GM21526 (cell line): Measurements from ENCODE around the gene ETF1.

Experiments used
- ATAC-seq: cut with Tn5 transposase; IDR thresholded peaks from one replicate; pipeline ENCODE4 v1.9.1; 2021; ENCODE audit warnings: moderate library complexity; ENCODE audit not compliant: unreplicated experiment, low FRiP score

Gene ETF1

DNA sequence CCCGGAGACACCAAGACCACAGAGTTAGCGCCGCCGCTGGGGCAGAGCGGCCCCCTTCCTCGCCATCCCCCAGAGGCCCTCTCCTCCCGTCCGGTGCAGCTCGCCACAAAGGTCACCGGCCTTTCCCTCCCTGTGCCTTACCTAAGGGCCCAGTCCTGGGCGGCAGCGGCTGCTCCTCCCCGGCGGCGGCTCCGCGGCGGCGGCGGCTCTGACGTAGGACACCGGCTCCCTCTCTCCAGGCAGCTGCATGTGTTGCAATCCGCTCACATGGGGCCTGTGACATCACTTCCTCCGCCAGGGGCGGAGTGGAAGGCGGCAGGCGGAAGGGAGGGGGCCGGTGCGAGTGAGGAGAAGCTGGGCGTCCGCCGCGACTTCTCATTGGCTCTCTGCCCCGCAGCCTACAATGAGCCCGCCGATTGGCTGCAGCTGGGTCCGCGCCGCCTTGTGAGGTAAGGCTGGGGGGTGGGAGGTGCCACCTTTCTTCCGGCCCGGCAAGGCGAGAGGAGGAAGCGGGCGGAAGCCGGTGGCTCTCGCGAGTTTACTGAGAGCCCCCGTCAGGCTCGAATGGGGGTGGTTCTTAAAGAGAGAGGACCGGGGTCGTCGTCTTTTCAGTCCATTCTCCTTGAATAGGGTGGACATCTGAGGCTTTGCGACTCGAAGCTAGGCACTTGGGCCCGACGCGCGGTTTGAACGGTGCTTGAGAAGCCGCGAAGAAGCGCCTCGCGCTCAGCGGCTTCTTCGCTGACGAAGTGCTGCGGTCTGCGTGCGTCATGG is at the start of gene ETF1:
TSS of gene ETF1 (minus strand) at position 281 of the 774 bp plus-strand sequence. CDS start 318 bp downstream, outside the sequence.
- ATAC-seq, result peak; percentile 88

DNA sequence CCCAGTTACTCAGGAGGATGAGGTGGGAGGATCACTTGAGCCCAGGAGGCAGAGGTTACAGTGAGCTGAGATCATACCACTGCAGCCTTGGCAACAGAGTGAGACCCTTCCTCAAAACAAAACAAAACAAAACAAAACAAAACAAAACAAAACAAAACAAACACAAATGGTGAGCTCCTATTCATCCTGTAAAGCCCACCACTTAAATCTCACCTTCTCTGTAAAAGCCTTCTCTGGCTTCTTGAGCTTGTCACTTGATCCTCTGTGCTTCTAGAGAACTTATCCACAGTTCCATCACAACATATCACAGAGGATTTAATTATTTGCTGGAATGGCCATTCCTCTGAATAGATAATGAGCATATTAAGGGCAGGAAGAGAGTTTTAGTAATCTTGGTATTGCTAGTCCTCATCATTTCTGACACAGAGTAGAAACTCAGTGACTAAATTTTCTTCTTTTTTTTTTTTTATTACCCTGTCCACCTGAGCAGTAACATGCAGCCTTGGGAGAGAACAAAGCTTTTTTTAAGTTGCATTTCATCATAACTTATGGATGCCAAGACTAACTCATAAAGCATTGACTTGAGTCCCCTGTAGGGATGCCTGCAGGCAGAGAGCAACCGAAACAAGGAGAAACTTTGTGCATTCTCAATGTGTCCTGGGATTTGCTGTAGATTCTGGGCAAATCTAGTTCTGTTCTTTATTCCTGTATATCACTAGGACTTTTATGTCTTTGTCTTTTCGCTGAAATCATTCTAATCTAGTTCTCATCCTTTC is 45.2 kb upstream of the ETF1 start:
- no peak for ATAC-seq

DNA sequence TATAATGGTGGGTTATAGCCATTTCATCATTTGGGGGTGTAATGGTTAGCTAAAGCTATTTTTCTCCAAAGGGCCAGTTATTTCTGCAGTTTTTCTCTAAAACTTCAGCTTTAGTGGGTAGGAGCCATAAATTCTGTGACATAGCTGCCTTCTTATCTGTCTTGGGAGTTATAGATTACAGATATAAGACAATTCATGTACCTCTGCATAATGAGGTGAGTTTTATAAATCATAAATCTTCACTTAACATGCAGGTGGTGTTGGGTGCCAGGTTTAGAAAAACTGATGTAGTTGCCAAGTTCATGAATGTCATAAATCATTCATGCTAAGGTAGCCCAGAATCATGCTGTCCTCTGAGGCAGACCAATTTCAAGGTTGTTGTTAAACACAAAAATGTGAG is 42.1 kb upstream of the ETF1 start:
- ATAC-seq, result no peak

DNA sequence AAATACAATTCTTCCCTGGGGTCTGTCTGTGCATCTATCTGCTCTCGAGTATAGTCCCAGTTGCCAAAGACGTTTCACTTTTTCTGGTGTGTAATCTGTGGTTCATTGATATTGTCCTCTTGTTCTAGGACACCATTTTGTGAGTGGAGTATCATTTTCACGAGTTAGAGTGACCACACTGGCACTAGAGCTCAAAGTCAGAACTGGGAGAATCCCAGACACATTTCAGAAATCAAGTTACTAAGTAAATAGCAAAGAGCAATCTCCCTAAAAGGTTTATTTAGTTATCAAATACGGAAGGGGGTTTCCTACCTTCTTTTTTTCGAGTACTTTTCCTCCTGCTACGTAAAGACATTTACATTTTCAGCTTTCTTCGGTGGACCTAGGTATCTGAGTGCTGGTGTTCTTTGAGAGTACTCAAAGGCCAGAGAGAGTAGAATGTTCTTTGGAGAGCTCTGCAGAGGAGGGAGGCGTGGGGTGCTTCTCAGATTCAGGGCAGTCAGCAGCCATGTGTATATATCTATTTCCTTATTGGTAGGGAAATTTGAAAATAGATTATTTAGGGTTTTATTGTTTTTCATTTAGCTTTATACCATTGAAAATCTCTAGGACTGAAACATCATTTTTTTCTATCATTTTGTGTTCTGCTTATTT is 41.1 kb upstream of the ETF1 start:
- no peak for ATAC-seq

DNA sequence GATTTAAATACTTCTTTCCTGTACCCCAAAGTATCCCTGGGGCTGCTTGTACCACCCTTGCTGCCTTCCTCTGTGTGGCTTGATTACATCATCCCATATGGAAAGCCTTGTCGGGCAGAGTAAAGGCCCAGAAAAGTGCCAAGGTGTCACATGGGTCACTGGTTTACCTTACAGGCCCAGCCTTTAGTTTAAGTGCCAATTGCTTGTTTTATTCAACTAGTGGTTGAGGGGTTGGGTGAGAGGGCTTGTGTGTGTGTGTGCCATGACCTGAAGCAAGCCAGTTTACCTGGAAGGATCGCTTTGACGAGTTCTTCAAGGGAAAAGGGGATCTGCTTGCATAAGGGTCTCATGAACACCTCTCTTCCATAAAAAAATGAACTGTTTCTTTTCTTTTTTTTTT is 39.9 kb upstream of the ETF1 start:
- ATAC-seq, result no peak

DNA sequence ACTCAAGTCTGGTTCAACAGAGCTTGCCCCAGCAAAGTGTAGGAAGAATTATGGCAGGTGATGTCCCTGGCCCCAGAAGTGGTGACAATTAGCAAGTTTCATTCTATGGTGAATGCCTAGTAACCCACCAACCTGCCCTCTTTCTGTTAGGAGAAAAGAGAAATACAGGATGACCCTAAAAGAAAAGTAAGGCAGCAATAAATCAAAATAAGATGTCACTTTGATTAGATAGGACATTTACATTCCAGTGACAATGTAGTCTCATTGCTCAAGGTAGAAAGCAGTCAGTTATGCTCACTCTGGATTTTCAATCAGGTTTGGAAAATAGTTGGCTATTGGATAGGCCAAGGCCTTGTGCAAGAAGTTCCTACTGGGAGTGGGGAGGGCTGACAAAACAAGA is 37.7 kb upstream of the ETF1 start:
- ATAC-seq, result no peak

DNA sequence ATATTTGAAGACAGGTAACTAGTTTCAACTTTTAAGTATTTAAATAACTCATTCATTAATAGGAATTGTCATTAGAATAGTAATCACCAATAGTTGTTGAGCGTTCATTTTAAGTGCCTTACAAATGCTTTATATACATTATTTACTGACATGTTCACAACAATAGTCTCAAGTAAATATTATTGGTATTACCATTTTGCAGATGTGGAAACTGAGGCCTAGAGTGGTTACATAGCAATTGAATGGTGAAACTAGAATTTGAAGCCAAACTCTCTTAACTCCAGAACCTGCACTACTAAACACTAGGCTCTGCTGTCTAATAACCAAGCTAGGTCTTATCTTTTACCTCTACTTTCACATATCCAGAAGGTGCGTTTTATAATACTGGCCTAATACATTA is 37.0 kb upstream of the ETF1 start:
- ATAC-seq, result no peak

DNA sequence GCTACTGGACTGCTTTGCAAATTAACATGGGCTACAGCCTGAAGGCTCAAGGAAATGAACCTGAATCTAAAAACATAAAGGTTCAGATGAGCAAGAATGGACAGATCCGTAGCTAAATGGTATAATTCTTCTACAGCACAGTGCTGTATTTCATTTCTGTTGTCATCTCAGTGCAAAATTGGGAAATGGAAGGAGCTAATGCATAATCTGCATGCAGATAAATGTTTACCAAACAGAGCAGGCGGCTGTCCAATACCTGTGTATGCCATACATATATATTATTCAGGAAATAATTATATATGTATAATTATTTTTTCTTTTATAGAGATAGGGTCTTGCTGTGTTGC is 36.5 kb upstream of the ETF1 start:
- no peak for ATAC-seq

DNA sequence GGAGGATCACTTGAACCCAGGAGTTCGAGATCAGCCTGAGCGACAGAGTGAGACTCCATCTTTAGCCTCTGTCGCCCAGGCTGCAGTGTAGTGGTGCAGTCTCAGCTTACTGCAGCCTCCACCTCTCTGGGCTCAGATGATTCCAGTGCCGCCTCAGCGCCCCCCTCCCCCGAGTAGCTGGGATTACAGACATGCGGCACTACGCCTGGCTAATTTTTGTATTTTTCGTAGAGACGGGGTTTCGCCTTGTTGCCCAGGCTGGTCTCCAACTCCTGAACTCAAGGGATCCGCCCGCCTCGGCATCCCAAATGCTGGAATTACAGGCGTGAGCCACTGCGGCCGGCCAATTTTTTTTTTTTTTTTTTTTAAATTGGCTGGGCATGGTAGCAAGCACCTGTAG is 34.4 kb upstream of the ETF1 start:
- no peak for ATAC-seq

DNA sequence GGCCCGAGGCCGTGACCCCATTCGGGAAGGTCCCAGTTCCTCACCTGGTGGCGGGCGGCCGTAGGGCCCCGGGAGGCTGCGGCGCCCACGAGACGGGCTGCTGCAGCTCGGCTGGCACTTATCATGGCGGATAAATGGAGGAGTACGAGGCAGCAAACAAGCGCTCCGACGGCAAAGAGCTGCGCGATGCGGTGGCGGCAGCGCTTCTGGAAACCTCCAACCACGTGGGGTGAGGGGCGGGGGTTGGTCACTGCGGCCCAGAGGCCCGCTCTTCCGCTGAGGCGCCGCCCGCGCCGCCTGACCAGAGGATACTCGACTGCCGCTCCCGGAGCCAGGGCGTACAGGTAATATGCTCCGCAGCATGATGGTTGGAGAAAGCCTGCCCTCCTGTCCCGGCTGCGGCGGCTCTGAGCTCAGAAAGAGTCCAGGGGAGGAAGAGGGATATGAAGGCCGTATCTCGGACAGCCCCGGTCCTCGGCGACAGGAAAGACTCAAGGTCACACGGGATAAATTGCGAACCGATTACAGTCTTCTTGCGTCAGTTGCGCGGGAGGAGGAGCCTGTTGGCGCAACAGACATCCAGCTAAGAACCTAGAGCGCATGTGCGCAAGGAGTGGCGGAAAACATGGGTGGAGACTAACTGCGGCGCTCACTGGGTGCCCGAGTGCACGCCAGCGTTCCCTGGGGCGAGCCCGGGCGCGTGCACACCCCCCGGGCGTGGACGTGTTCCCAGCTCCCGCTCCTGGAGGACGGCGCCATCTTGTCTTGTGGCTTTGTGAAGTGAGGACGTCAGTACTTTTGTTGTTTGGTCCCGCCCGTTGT is 32.4 kb upstream of the ETF1 start, which contains the start of gene HSPA9:
TSS of gene HSPA9 (minus strand) at position 208 of the 822 bp plus-strand sequence. CDS start at position 125, 83 bp downstream.
- peak; percentile 78 for ATAC-seq

DNA sequence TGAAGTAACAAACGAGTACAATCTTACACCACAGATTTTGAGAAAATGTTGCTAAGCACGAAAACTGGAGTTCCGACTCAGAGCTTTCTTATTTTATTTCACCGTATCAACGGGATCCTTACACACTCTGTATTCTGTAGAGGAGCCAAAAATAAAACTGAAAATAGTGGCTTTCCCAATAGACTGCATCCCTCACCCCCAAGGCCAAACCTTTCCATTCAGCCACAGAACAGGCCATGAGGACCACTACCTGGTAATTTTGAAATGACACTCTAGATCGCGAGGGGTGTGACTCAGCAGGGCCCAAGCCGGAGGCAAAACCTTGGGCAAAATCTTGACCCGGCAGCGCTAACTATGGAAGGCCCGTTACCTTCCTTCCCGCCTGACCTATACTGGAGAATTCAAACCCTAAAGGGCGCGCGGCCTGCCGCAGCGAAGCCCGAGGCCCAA is 31.7 kb upstream of the ETF1 start:
- peak; percentile 12 for ATAC-seq

DNA sequence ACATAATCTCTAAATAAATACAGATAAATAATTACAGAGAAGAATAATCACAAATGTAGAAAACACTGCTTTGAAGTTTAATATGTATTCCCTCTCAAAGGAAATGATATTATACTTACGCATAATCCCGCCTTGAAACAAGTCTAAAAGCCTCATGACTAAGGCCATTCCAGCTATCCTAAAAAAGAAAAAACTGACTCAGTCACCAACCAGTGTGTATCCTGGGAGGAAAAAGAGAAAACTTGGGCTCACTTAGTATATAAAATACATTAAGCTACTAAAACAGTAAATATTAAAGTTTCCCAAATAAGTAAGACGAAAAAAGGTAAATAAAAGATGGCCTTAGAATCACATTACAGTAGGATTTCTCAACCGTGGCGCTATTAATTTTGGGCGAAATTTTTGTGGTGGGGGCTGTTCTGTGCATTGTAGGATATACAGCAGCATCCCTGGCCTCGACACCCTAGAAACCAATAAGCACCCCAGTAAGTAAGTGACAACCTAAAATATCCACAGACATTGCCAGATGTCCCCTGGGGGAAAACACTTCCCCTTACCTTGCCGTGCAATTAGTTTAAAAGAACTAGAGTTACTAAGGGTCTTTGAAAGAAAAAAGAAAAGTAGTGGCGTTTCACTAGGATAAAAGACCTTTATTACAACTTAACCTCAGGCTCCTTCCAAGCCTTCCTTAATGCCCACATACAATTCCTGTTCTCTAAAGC is 31.1 kb upstream of the ETF1 start:
- ATAC-seq, result no peak

DNA sequence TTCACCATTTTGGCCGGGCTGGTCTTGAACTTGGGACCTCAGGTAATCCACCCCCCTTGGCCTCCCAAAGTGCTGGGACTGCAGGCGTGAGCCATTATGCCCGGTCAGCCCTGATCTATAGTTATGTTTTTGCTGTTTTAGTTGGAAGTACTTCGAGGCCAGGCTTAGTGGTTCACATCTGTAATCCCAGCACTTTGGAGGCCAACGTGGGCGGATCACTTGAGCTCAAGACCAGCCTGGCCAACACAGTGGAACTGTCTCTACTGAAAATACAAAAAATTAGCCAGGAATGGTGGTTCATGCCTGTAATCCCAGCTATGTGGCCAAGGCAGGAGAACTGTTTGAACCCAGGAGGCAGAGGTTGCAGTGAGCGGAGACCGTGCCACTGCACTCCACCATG is 30.2 kb upstream of the ETF1 start:
- no peak for ATAC-seq

DNA sequence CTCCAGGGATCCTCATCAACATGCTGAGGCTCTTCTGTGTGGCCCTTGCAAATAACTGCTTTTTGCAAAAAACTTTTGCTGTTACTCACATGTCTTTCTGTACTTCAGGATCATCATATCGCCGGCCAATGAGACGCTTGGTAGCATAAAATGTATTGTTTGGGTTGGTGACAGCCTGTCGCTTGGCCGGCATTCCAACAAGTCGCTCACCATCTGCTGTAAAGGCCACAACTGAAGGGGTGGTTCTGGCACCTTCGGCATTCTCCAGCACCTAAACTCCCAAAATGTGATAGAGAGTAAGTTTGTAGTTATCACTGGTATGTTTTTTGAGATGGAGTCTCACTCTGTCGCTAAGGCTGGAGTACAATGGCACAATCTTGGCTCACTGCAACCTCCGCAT is 27.8 kb upstream of the ETF1 start:
- ATAC-seq, result no peak

DNA sequence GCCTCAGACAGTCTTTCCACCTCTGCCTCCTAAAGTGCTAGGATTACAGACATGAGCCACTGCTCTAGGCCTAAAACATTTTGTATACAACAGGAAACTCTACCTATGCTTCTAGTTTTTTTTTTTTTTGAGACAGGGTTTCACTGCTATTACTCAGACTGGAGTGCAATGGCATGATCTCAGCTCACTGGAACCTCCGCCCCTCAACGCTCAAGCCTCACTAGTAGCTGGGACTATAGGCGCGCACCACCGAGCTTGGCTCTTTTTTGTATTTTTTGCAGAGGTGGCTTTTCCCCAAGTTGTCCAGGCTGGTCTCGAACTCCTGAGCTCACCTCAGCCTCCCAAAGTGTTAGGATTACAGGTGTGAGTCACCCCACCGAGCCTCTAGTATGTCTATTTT is 26.7 kb upstream of the ETF1 start:
- no peak for ATAC-seq

DNA sequence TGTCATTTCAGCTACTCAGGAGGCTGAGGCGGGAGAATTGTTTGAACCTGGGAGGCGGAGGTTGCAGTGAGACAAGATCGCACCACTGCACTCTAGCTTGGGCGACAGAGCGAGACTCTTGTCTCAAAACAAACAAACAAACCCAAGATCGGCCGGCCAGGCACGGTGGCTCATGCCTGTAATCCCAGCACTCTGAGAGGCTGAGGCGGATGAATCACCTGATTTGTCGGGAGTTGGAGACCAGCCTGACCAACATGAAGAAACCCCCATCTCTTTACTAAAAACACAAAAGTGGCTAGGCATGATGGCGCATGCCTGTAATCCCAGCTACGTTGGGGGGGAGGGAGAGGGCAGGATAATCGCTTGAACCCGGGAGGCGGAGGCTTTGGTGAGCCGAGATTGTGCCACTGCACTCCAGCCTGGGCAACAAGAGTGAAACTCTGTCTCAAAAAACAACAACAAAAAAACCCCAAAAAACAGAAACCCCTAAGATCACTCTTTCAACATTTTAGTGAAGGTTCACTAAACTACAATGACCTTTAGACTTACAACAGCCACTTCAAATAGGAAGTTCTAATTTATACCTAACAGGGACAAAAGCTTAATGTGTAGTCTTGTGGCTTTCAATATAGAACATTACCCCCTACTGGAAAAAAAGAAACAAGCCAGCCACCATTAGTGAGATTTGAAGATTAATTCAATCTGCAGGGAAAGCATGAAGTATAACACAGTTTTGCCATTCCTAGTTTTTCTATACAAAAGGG is 25.2 kb upstream of the ETF1 start:
- no peak for ATAC-seq

DNA sequence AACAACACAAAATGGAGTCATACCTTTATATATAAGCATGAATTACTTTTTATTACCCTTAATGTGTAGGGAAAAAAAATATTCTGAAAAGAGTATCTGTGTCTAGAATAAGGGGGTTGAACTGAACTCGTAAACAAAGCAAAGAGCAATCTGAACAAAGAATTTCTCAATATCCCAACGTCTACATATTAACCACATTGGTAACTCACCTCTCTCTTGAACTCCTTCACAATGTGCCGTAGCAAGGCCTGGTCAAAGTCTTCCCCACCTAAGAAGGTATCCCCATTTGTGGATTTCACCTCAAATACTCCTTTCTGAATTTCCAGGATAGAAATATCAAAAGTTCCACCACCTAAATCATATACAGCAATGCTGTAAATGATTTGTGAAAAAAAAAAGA is 23.8 kb upstream of the ETF1 start:
- ATAC-seq, result no peak

DNA sequence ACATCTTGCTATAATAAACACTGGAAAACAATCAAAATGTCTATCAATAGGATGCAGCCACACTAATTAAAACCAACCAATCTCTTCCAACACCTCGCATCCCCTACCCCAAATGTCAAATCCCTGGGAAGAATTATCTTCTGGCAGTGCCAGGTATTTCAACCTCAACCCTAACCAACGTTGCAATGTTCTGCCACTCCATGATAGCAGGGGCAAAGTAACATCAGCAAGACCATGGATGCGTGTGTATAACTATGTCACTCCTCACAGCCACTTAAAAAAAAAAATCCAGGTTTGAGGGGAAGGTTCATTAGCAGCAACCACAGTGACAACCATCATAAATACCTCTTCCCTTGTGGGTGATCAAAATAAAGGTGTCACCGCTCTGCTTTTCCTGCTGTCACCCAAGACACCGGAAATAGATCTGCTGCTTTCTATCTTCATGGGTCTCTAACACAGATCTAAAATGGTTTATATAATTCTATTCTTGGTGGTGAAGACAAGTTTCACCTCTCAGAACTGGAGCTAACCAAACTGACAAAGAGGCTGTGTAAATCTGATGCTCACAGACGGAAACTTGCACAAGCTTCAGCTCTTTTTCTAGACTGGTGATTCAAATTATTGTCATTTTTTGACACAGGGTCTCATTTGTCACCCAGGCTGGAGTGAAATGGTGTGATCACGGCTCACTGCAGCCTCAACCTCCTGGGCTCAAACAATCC is 22.2 kb upstream of the ETF1 start:
- no peak for ATAC-seq

DNA sequence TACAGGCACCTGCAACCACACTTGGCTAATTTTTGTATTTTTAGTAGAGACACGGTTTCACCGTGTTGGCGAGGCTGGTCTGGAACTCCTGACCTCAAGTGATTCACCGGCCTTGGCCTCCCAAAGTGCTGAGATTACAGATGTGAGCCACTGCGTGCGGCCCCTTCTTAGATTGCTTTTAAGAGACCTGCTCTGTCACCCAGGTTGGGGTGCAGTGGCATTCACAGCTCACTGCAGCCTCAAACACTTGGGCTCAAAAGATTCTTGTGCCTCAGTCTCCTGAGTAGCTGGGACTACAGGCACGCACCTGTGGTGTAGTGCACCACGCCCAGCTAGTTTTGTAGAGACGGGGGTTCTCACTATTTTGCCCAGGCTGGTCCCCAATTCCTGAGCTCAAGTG is 21.2 kb upstream of the ETF1 start:
- no peak for ATAC-seq
